ENCODE measurements around the gene RAB11FIP4. TPM values are rescaled to one million over a fixed set of nuclear protein-coding genes. Genes with fewer than 3 reads are reported as not detected.

Gene RAB11FIP4
- total and polyA plus RNA-seq, 10 of the 15 experiments (the other 5 are each of a cell fraction or from before 2014, with no cell fraction given): 1.4 to 27.0 (median 17.6) TPM

- Histone ChIP-seq H3K9ac (ENCODE audit: control insufficient read depth, insufficient read depth, low read length) (no peak overlapping the region), H3K27me3 (replicated peaks in 1 of 2; ENCODE audit: control insufficient read depth in 2 of 2, insufficient read depth in 2 of 2, low read length in 1 of 2) (no peaks in the 10 kb centered on the region), H3K36me3 (ENCODE audit: control insufficient read depth in 2 of 2, insufficient read depth in 2 of 2, low read length in 1 of 2) (no peaks in the 10 kb centered on the region), H3K79me2 (ENCODE audit: control insufficient read depth, insufficient read depth, low read length) (no peaks in the 10 kb centered on the region), H3K4me1 (ENCODE audit: control insufficient read depth, insufficient read depth, low read length) (peaks cover 7% of the 10 kb centered on the region), H3K4me2 (ENCODE audit: control insufficient read depth, insufficient read depth) (no peak overlapping the region), H3K27ac (ENCODE audit: control insufficient read depth, insufficient read depth) (no peak overlapping the region), H3K9me3 (replicated peaks; ENCODE audit: control insufficient read depth, insufficient read depth, low read length) (no peaks in the 10 kb centered on the region), H4K20me1 (ENCODE audit: control insufficient read depth, insufficient read depth) (no peaks in the 10 kb centered on the region), H3K4me3 (no peak overlapping the region), H2AFZ (ENCODE audit: control insufficient read depth, low read depth, low read length) (no peak overlapping the region)
- ChIA-PET CTCF (interaction anchor here (1.0 to 2.2 kb wide), 4 partner anchors 10 to 74 kb away, joined by 3 to 6 read pairs (median 4); no protein-coding TSS in a partner anchor), RAD21 (ENCODE audit: unreplicated experiment) (interaction anchor here (0.7 kb wide), 1 partner anchor 9 kb away, joined by 3 read pairs; no protein-coding TSS in a partner anchor), POLR2A (interaction anchor here (0.7 kb wide), 1 partner anchor 1595 kb away, joined by 4 read pairs; no protein-coding TSS in a partner anchor), SMC1A (ENCODE audit: uncharacterized antibody, unreplicated experiment) (interaction anchor here (0.8 to 1.4 kb wide), 4 partner anchors 11 to 76 kb away, joined by 3 to 4 read pairs (median 4); no protein-coding TSS in a partner anchor)
- TF ChIP-seq ZBTB40 (IDR thresholded peaks at IDR 0.05; ENCODE audit: borderline replicate concordance) (no peak), RELA (IDR thresholded peaks at IDR 0.05; ENCODE audit: borderline replicate concordance, partially characterized antibody) (no peak), HDAC2 (IDR thresholded peaks at IDR 0.05) (no peak), ATF2 (IDR thresholded peaks at IDR 0.05; ENCODE audit: low read length) (no peak)
- WGBS (ENCODE audit: insufficient coverage, insufficient replicate concordance, low lambda C conversion rate, missing lambda C conversion rate): 38% methylated on average over 5 of the region's 5 CpGs
- in situ Hi-C loops (cut with MboI) (no loop called here), intact Hi-C loops (cut with micrococcal nuclease; ENCODE audit: unreplicated experiment) (no loop called here)
- ATAC-seq (no peak), DNase-seq (ENCODE audit: low read depth, low spot score) (no peak), FAIRE-seq (no peak)
- no TSS peak for BruUV-seq (replicated peaks)
Measured at GRCh38 chr17:31448467-31449077, 57.1 kb downstream of the RAB11FIP4 start.
